Caco-2 (cell line): ENCODE results near the gene NCAM2. TPM values are rescaled to one million over a fixed set of nuclear protein-coding genes. Genes with fewer than 3 reads are reported as not detected.

Experiments
- BruUV-seq: library from RNA; stranded (reverse); fragments of 400-500 nt; replicated peaks from 2 replicates; lab custom pipeline; 2021; lab: Mats Ljungman, UMichigan
- CTCF ChIA-PET: fragments of 300-600 bp; sonication (Branson Sonifier 250); formaldehyde crosslinking; loops from one replicate; lab custom pipeline; 2022; ENCODE audit warnings: antibody characterized with exemption; lab: Charles Lee
- POLR2A ChIA-PET: fragments of 300-600 bp; sonication (Branson Sonifier 250); formaldehyde crosslinking; loops from one replicate; lab custom pipeline; 2022; ENCODE audit warnings: antibody characterized with exemption; lab: Charles Lee
- DNase-seq, 2 experiments: peaks; one replicate each; pipeline versions ENCODE4 v3.0.0 to v3.0.0-alpha.2; 2020 to 2022
- H3K27me3 ChIP-seq: replicated peaks from 2 replicates; pipeline ENCODE4 v1.6.0; 2011; ENCODE audit warnings: low read length; ENCODE audit not compliant: control insufficient read depth, insufficient read depth
- H3K36me3 ChIP-seq: 2 replicates; pipeline ENCODE4 v1.5.1; 2011; ENCODE audit warnings: low read length; ENCODE audit not compliant: control insufficient read depth, insufficient read depth
- H3K4me1 ChIP-seq: fragments of 250-450 bp; sonication (Bioruptor Pico); 2 replicates; pipeline ENCODE4 v1.5.1; 2020; ENCODE audit warnings: mild to moderate bottlenecking
- H3K4me3 ChIP-seq: 2 replicates; pipeline ENCODE4 v1.5.1; 2011; ENCODE audit warnings: low read depth, mild to moderate bottlenecking, control low read depth, low read length
- H3K9me3 ChIP-seq: fragments of 250-450 bp; sonication (Bioruptor Pico); 2 replicates; pipeline ENCODE4 v1.5.1; 2020; ENCODE audit warnings: mild to moderate bottlenecking, moderate library complexity
- H3K27ac Mint-ChIP-seq: one replicate; pipeline ENCODE4 v1.8.0; 2022; ENCODE audit warnings: mixed read lengths; ENCODE audit not compliant: unreplicated experiment
- H3K27me3 Mint-ChIP-seq: one replicate; pipeline ENCODE4 v1.8.0; 2022; ENCODE audit warnings: mixed read lengths; ENCODE audit not compliant: insufficient read depth, unreplicated experiment
- H3K36me3 Mint-ChIP-seq: one replicate; pipeline ENCODE4 v1.8.0; 2022; ENCODE audit warnings: mild to moderate bottlenecking, mixed read lengths; ENCODE audit not compliant: insufficient read depth, unreplicated experiment
- H3K4me1 Mint-ChIP-seq: one replicate; pipeline ENCODE4 v1.8.0; 2022; ENCODE audit warnings: low read depth, mixed read lengths; ENCODE audit not compliant: unreplicated experiment
- H3K4me3 Mint-ChIP-seq: one replicate; pipeline ENCODE4 v1.8.0; 2022; ENCODE audit warnings: mild to moderate bottlenecking, moderate library complexity, mixed read lengths; ENCODE audit not compliant: unreplicated experiment
- H3K9me3 Mint-ChIP-seq: one replicate; pipeline ENCODE4 v1.8.0; 2022; ENCODE audit warnings: mixed read lengths; ENCODE audit not compliant: unreplicated experiment
- intact Hi-C: fragments of 100-400 bp; cut with micrococcal nuclease; formaldehyde crosslinking; loops from one replicate; pipeline ENCODE4 v1.10.0; 2022; ENCODE audit not compliant: unreplicated experiment
- total RNA-seq: library from RNA; stranded (reverse); gene quantifications from 2 replicates; pipeline ENCODE4 v1.2.3, GENCODE V29; 2022
- TF ChIP-seq, protein P1 (sequence below), 2 experiments: fragments of 200-600 bp in 1 of 2; IDR thresholded peaks; 1 replicate in 1 of 2; 2 replicates in 1 of 2; pipeline versions ENCODE4 v1.5.1 to v1.8.0; 2011 to 2022; ENCODE audit warnings: antibody characterized with exemption in 1 of 2, control low read depth in 1 of 2, inconsistent platforms in 1 of 2, low read depth in 1 of 2, low read length in 1 of 2, mild to moderate bottlenecking in 1 of 2, moderate library complexity in 1 of 2; ENCODE audit not compliant: insufficient read depth in 1 of 2, severe bottlenecking in 1 of 2, unreplicated experiment in 1 of 2

NCAM2 gene
- total RNA-seq, 1 experiment from 2014 or later = not detected

DNA sequence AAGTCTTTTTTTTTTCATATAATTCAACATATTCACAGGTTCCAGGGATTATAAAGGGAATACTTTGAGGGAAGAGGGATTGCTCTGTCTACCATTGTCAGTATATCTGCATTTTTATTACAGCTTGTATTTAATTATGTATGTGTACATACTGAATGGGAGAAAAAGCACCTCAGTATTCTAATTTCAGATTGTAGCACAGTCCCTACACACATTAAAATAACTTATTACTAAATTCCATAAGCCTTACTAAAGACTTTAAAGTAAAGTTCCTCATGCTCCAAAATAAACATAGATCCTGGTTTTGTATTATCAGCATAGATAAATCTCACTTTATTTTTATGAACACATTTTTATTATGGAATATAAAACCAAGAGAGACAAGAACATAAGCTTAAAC, 134.2 kb downstream of the NCAM2 start:
- Mint-ChIP-seq H3K4me1 (no peaks in the 10 kb centered on the region), H3K4me3 (no peak overlapping the region), H3K9me3 (no peaks in the 10 kb centered on the region), H3K27me3 (no peaks in the 10 kb centered on the region), H3K36me3 (no peaks in the 10 kb centered on the region), H3K27ac (no peak overlapping the region)
- TF ChIP-seq, protein P1, sequence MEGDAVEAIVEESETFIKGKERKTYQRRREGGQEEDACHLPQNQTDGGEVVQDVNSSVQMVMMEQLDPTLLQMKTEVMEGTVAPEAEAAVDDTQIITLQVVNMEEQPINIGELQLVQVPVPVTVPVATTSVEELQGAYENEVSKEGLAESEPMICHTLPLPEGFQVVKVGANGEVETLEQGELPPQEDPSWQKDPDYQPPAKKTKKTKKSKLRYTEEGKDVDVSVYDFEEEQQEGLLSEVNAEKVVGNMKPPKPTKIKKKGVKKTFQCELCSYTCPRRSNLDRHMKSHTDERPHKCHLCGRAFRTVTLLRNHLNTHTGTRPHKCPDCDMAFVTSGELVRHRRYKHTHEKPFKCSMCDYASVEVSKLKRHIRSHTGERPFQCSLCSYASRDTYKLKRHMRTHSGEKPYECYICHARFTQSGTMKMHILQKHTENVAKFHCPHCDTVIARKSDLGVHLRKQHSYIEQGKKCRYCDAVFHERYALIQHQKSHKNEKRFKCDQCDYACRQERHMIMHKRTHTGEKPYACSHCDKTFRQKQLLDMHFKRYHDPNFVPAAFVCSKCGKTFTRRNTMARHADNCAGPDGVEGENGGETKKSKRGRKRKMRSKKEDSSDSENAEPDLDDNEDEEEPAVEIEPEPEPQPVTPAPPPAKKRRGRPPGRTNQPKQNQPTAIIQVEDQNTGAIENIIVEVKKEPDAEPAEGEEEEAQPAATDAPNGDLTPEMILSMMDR (IDR thresholded peaks at IDR 0.05; ENCODE audit: insufficient read depth in 1 of 2, low read depth in 1 of 2, low read length in 1 of 2, severe bottlenecking in 1 of 2, unreplicated experiment in 1 of 2) = no peak
- POLR2A ChIA-PET = no interaction called here
- intact Hi-C loops = no loop called here
- Histone ChIP-seq H3K9me3 (no peaks in the 10 kb centered on the region), H3K4me1 (no peaks in the 10 kb centered on the region; the same call in 1 of the 2 replicates), H3K27me3 (no peaks in the 10 kb centered on the region), H3K36me3 (no peaks in the 10 kb centered on the region), H3K4me3 (no peak overlapping the region)
- no TSS peak for BruUV-seq
- CTCF ChIA-PET = no interaction called here
- DNase-seq = no peak

DNA sequence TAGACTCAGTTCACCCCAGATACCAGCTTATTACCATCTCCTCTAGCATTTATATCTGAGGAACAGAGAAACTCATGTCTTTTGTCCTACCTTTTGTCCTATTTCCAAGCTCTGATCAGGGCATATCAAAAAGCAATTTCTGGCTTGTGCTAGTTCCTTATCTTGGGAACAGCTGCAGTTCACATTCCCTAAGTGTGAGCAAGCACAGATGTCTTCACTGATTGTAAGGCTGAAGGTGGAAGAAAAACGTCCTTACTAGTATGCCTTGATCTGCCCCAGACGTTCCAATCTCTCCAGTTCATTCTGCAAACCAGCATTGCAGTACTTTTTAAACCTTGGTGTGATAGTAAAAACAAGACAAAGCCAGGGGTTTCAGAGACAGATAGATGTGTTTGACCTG, 139.8 kb downstream of the NCAM2 start:
- intact Hi-C loops = no loop called here
- no peaks in the 10 kb centered on the region for H3K9me3 Mint-ChIP-seq
- DNase-seq = no peak
- TF ChIP-seq, protein P1 (IDR thresholded peaks at IDR 0.05; ENCODE audit: insufficient read depth in 1 of 2, low read depth in 1 of 2, low read length in 1 of 2, severe bottlenecking in 1 of 2, unreplicated experiment in 1 of 2) = no peak
- no peak overlapping the region for H3K27ac Mint-ChIP-seq
- no peaks in the 10 kb centered on the region for H3K36me3 Mint-ChIP-seq
- H3K27me3 Mint-ChIP-seq = no peaks in the 10 kb centered on the region
- no peaks in the 10 kb centered on the region for H3K27me3 ChIP-seq
- H3K4me1 Mint-ChIP-seq = no peaks in the 10 kb centered on the region
- no peak overlapping the region for H3K4me3 Mint-ChIP-seq
- H3K9me3 ChIP-seq = no peaks in the 10 kb centered on the region
- H3K4me3 ChIP-seq = no peak overlapping the region
- BruUV-seq = no TSS peak
- no peaks in the 10 kb centered on the region; the same call in 1 of the 2 replicates for H3K4me1 ChIP-seq
- no peaks in the 10 kb centered on the region for H3K36me3 ChIP-seq
- POLR2A ChIA-PET = no interaction called here
- CTCF ChIA-PET = no interaction called here

DNA sequence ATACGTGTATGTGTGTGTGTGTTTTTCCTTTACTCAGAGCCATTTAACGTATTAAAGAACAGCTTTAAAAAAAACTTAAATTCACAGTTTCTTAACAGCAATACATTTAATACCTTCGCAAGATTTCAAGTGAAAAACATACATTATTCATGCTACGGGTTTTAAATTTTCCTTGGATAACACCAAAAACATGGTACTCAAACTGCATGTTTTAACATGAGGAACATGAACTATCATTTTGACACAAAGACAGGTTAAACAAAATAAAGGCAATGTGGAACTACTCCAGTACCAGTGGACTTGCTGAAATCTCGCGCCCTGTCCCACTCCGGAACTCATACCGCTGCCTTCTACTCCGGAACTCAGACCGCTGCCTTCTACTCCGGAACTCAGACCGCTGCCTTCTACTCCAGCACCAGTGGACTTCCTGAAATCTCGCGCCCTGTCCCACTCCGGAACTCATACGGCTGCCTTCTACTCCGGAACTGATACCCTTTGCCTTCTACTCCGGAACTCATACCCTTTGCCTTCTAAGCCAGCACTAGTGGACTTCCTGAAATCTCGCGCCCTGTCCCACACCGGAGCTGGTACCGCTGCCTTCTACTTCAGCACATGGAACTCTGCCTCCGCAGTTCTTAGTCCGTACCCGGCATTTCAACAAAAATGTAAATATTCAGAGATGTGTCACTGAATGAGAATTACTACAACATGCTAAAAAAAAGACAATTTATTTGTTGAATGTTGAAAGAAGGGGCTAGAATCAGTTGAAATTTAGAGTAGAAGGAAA, 148.6 kb downstream of the NCAM2 start:
- H3K4me3 Mint-ChIP-seq = no peak overlapping the region
- H3K36me3 Mint-ChIP-seq = no peaks in the 10 kb centered on the region
- no peak for DNase-seq
- intact Hi-C loops = no loop called here
- no peaks in the 10 kb centered on the region for H3K27me3 Mint-ChIP-seq
- H3K4me1 ChIP-seq = no peaks in the 10 kb centered on the region
- H3K4me3 ChIP-seq = no peak overlapping the region
- H3K27ac Mint-ChIP-seq = no peak overlapping the region
- H3K27me3 ChIP-seq = no peaks in the 10 kb centered on the region
- H3K9me3 Mint-ChIP-seq = no peaks in the 10 kb centered on the region
- TF ChIP-seq, protein P1 (IDR thresholded peaks at IDR 0.05; ENCODE audit: insufficient read depth in 1 of 2, low read depth in 1 of 2, low read length in 1 of 2, severe bottlenecking in 1 of 2, unreplicated experiment in 1 of 2) = no peak
- H3K9me3 ChIP-seq = no peaks in the 10 kb centered on the region
- no peaks in the 10 kb centered on the region for H3K36me3 ChIP-seq
- ChIA-PET POLR2A (no interaction called here), CTCF (no interaction called here)
- H3K4me1 Mint-ChIP-seq = no peaks in the 10 kb centered on the region
- no TSS peak for BruUV-seq
